ENCODE data around the gene GNPAT.

Gene GNPAT

DNA sequence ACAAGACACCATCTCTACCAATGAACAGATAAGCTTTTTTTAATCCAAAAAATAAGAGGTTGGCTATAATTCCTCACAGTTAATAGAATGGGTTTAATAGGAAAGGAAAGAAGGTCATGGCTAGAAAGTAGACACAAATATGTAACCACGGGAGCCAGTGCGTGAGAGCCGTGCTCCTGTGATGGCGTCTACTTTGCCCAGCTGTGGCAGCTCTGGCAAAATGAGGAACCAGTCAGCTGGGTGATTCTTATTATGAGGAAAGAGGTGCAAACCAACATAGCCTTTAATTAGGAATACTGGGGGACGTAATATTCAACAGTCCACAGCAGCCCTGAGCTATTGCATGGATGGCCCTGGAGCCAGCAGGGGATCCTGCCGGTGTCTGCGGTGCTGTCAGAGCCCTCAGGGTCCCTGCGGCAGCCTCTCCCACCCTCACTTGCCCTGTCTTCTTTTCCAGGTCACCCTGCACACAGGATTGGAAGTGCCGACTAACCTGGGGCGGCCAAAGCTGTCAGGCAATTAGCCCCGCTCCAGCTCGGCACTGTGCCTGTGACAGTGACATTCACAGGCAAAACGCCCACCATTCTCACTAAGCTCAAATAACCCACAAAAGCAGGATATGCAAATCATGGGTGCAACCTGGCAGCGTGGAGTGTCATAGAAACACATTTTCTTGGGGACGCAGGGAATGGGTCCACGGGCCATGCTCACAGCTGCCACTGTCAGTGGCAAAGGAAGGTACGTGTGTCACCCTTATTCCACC, 25.9 kb upstream of the GNPAT start:
- DNase-seq = no peak

DNA sequence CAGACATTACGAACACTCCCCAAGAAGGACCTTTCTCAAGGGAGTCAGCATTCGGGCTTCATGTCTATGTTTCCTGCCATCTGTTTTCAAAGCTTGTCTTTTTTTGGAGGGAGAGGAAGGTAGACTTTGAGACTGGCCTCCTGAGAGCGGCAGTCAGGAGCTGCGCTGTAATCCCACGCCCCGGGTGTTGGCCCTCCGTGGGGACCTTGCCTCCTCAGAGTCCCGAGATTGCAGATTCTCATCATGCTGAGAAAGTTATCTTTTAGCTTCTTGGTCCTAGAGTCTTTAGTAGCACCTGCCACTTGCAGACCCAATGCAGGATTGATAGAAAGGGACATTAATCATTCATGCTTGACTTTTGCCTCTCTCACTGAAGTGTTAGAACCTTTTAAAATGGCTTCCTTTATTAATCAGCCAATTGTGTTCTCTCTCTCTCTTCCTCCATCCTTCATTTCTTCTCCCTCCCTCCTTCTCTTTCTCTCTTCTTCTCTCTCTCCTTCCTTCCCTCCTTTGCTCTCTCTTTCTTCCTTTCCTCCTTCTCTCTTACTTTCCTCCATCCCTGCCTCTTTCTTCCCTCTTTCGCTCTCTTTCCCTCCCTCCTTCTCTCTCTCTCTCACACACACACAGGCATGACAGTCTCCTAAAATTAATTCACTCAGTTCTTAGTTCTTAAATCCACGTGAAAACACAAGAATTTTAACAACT, 25.2 kb upstream of the GNPAT start:
- no peak for DNase-seq

DNA sequence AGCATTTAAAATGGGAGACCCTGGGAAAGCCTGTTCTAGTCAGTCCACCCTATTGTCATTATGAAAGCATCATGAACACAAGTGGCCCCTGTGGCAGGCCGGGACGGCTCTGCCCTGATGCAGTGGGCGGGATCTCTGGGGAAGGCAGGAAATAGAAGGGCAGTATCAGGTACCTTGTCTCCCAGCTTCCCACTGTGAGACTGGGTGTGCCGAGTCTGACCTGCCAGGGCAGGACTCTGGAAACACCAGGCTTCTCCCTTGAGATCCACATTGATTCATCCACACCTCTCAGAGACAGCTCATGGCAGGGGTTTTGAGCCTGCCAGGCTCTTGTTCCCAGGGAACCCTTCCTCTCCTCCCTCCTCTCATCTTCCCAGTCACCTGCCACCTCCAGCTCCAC, 24.5 kb upstream of the GNPAT start:
- DNase-seq = no peak

DNA sequence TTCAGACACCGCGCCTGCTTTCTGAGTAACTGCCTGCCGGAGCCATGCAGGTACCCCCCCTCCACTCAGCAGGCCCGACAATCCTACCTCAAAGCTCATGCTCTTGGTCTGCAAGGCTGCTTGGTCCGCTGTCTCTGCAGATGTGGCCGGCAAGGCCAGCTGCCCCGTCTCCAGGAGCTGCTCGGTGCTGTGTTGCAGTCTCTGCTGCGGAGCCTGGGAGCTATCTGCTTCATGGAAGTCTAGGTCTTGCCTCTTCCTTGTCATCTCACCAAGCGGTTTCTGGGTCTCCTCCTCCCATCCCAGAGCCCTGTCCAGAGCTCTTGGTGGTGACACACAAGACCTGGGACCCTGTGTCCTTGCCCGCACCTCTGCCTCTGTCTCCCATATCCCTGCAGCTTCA, 24.0 kb upstream of the GNPAT start:
- DNase-seq = no peak

DNA sequence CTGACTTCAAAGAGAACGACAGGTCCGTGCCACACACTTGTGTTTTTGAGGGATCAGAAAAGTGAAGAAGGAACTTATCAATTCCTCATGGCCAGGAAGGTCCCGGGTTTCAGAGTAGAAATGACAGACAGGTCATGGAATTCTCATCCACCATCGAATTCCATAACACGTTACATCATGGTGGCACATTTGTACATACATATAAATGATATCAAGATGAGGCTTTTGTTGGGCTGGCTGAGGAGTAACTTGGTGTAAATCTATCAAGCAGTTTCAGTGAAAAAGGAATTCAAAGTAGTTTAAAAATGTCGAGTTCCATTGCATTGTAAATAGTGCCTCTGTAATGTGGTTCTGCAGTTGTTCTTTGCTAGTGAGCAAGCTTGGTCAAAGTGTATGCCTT, 22.9 kb upstream of the GNPAT start:
- DNase-seq = no peak

DNA sequence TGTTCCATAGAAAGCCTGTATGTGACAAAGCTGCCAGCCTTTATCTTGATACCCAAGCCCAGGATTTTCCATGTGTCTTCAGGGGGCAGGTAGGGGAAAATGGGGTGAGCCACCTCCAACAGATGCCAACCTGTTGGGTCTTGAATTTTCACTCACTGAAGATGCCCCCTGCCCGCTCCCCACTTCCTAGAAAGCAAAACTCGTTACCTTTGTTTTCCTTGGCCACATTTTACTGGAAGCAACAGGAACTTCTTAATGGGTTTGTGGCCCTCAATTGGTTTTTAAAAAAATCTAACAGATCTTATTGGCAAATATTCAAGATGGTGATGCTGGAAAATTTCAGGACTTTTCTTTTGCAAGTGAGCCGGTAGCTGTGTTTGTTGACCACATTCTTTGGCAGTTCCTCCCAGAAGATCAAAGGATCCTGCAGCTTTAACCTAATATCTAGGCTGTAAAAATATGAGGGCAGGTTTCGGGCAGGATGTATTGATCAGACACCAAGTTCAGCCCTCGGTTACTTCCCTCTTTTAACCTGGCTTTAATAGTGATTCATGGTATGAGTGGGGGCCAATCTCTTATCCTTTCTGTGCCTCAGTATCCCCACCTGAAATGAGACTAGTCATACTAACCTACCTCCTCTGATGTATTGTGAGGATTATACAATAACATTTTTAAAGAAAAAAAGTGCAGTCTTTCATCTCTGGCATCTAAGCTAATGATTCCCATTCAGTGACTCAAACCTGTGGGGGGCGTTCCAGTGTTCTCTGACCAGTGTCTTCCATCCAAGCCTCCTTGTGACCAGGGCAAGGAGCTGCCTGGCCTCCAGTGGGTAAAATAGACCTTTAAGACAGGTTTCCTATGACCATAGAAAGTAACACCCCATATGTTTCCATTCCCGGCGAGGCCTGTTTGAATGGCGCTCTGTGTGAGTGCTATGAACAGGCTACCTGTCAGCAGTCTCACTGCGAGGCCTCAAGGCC, 21.3 kb upstream of the GNPAT start:
- no peak for DNase-seq

DNA sequence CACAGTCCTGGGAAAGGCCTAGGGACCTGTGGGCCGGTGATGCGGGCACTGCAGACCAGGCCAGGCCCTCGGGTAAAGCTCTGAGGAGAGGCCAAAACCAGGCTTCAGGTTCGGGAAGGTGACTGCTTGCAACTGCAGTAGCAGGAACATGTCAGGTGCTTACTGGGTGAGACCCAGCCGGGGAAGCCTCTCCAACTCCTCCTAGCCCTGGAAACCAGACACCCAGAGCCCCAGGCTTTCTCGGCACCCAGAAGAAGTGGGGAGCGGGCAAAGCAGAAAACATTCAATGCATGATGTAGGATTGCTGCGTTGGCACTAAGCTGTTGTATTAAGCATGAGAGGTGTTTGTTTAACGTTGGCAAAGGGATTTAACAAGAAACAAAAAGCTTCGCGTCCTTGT, 20.2 kb upstream of the GNPAT start:
- no peak for DNase-seq

DNA sequence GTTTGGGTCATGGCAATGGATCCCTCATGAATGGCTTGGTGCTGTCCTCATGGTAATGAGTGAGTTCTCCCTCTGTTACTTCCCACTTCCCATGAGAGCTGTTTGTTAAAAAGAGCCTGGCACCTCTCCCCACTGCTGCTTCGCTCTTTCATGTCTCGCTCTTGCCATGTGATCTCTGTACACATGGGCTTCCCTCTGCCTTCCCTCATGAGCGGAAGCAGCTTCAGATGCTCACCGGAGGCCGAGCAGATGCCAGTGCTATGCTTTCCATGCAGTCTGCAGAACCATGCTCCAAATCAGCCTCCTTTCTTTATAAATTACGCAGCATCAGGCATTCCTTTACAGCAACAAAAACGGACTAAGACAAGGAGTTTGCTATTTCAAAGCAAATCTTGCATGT, 14.9 kb upstream of the GNPAT start:
- DNase-seq = no peak

DNA sequence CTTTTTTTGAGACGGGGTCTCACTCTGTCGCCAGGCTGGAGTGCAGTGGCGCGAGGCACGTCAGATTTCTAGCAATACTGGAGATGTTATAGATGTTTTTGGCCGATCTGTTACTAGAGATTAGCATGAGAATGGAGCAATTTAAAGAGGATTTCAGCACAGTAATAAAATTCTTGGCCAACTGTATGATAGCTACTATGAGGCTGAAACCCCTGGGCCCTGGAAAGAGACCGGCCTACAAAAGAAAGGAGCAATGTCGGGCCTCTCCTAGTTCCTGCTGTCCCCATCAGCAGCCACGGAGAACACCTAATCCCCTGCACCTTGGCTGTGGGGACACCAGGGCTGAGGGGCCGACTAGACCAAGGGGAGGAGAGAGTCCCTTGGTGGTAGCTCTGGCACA, 9.5 kb upstream of the GNPAT start:
- no peak for DNase-seq

DNA sequence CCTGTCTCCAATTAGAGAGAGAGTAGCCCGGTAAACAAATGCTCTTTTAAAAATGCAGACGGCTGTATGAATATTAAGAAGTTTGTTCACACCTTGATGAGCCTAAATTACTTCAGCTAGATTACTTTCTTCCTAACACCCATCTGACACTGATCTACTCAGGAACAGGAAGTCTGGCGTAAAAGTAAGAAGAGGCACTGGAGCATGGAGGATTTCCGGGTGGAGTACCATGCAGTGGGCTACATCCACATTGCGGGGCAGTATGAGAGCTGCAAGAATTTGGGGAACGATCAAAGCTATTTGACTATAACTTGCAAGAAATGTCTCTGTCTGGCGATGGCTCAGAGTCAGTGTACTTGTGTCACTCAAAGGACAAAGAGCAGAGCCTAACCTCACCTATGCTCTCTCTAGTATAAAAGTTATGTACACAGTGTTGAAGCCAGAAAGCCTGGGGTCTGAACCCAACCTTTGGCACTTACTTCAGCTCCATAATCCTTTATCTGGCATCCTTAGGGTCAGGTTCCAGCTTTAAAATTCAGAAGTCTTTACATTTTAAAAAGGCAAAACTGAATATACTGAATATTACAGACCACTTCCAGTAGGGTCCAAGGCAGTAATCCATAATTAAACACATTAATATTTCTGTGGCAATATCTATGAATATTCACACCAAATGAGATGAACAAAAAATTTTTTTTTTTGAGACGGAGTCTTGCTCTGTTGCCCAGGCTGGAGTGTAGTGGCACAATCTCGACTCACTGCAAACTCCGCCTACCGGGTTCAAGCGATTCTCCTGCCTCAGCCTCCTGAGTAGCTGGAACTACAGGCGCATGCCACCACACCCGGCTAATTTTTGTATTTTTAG, 7.9 kb upstream of the GNPAT start:
- no peak for DNase-seq

DNA sequence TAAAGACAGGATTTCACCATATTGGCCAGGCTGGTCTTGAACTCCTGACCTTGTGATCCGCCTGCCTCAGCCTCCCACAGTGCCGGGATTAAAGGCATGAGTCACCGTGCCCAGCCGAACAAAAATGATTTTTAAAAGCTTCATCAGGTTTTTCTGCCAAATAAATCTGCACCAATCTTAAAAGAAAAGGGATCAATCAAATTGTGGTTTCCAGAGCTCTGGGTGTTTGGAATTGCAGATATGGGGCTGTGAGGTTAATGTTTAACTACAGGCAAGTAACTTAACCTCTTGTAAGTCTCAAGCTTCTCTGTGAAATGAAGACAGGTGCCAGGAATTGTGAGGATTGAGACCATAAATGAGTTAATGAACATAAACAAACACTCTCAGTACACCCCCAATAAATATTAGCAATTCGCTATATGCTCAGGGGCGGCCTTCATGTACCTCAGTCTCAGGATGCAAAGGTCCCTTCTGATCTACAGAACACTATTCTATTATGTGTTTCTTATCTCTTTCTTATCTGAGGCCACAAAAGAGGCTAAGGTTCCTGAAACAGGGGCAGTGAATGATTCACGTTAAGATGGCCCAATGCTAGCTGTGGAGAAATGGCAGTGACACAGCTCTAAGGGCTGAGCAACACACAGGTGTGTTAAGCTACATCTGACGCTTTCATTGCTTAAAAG, 7.1 kb upstream of the GNPAT start:
- no peak for DNase-seq

DNA sequence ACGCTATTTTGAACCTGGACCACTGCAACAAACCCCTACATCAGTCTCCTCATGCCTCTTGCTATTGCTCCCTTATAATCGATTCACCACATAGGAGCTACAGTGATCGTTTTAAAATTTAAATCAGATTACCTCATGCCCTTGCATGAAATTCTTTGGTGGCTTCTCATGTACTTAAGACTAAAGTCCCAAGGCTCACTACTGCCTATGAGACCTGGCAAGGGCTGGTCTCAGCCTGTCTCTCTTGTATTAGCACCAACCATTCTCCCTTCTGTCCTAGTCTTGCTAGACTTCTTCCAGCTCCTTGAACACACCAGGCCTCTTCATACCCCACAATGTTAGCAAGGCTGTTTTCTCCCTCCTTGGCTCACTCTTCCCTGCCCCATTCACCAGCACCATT, 6.5 kb upstream of the GNPAT start:
- no peak for DNase-seq

DNA sequence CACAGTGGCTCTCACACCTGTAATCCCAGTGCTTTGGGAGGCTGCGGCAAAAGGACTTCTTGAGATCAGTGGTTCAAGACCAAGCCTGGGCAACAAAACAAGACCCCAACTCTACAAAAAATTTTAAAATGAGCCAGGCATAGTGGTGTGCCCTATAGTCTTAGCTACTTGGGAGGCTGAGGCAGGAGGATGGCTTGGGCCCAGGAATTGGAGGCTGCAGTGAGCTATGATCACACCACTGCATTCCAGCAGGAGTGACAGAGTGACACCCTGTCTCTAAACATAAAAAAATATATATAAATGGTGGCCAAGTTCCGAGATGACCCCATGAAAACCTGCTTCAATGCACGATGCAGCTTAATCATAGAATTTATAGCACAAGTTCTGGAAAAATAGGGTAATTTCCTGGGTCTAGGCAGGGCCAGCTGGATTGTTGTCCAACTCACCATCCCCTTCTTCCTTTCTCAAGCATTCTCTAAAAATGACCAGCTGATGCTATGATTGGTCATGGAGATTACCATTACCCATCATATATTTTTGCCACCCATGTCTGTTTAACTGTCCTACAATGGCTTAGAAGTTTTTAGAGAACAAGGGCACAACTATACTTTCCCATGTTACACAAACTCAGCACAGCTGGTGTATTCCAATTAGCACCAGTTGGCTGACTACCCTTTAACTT, 5.3 kb upstream of the GNPAT start:
- no peak for DNase-seq

DNA sequence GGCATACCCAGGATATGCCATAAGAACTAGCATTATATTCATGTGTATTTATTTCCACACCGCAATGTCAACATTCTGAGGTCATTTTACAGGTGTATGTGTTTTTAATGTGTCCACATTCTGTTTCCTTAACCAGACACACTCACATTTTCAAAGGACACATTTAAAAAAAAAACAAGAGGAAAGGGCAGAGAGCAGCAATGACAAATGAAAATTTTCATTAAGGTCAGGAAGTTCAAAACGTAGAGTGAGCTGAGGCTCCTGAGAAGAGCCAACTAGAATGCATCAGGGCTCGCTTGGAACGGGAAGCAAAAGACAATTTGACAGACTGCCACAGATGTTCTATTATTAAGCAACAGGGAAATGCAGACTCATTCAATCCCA, 4.8 kb upstream of the GNPAT start:
- no peak for DNase-seq

DNA sequence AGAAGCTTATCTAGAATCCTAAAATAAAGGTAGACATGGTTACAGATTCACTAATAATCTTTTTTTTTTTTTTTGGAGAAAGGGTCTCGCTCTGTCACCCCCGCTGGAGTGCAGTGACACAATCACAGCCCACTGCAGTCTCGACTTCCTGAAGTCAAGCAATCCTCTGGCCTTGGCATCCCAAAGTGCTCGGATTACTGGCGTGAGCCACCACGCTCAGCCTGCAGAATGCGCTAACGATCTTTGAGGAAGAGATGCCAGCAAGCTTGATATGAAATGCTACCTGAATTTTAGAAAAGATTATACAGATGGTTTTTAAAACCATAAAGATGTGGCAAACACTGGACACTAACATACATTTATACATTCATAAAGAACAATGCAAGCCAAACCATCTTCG, 4.1 kb upstream of the GNPAT start:
- DNase-seq = no peak

DNA sequence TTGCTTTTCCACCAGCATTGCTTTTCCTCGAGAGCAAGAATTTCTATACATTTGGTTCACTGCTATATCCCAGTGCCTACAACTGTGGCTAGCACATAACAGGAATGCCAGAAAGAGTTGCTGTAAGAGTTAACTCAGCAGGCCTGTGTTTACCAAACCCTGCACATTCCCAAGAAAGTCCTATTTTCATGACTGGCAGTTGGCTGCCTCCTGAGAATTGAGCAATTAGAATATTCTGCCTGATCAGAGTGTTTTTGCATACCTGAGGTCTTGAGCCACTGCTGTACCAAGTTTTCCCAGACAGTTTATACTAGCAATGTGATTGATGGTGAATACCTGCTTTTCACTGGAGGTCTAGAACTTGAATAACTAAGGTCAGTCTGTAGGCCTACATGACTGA, 2.7 kb upstream of the GNPAT start:
- DNase-seq = no peak

DNA sequence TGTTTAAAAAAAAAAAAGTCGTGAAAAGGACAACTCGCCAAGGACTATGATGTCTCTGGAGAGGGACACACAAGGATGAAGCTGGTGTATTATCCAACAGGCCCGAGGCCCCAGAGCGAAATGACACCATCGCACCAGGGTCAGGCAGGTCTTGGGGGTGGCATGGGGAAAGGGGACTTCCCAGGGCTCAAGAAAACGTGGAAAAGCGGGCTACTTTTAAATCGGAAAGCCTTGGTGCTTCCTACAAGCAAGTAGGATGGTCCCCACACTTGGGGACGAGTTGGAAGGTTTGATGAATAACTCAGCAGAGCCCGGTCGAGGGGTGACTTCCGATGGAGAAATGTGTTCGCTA, 505 bp upstream of the GNPAT start:
- no peak for DNase-seq

DNA sequence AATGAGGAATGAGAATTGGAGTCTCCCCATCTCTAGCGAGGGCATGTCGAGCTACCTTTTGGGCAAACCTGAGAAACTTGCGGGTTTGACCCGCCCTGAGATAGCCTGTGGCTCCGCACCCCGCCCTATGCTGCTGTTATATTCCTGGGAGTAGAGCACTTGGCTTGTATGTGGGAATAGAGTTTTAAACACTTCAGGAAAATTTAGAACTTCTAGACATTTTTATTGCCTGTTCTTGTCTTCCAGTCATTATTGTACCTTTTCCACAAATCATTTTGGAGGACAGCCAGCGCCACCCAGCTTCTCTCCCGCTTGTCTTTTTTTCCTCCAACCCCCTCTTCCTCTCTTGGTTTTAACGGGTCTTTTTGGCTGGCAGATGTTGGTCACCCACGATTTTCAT, 738 bp downstream of the GNPAT start:
- no peak for DNase-seq

DNA sequence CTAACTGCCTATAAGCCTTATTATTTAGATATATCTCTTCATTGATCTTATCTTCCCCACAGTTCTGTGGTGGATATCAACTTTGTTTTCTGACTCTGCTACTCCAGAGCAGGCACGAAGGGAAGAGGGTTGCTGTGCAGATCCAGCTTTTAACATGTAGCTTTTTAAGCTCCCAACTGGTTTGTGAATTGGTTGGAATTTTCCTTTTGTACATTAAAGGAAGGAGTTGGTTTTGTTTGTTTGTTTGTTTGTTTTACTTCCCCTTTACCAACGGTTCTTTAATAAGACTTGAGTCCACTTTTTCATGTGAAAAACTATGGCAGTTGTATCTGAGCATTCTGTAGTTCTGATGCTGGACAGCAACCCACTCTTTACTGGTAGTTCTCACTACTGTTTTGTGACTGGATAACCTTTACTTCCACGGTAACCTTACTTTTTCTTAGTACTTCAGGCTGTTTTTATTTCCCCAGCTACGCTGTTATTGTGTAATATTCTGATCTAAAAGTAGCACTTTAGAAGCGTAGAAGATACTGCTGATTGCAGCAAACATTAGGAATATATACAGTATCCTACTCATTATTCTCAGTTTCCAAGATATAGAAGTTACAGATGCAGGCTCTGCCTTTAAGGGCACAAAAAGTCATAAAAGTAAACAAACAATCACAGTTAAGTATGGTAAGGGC, 1.6 kb downstream of the GNPAT start:
- DNase-seq = no peak

DNA sequence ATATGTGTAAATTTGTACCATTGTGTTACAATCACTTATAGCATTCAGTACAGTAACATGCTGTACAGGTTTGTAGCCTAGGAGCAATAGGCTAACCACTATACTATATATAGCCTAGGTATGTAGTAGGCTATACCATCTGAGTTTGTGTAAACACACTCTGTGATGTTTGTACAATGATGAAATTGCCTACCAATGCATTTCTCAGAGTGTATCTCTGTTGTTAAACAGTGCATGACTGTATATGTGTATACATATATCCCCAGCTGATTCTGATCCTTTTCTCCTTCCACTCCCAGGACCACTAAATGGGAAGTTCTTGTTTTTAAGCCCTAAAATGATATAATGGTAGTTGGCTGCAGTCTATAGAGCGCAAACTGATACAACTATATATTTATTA, 7.8 kb downstream of the GNPAT start:
- DNase-seq = no peak

DNA sequence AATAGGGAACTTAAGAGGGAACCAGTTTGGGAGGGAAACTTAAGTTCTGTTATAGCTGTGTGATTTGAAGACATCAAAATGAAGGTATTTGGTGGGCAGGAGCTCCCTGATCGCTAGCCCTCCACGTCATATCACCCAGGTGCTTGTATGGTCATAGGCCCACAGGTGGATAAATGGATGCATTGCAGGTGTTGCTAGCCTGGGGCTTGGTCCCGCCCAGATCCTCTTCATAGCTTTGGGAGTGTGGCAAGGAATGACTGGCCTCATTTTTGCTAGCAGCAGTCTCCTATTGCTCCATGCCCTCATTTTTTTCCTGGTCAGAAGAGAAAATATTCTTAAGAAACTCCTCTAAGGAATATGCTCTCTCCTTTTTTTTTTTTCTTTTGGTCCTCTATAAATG, 11.3 kb downstream of the GNPAT start:
- no peak for DNase-seq
